ENCODE results near the gene PPM1D. TPM values are rescaled to one million over a fixed set of nuclear protein-coding genes. Genes with fewer than 3 reads are reported as not detected.

PPM1D gene
- total RNA-seq, 1 experiment from 2014 or later: 19.0 TPM

DNA sequence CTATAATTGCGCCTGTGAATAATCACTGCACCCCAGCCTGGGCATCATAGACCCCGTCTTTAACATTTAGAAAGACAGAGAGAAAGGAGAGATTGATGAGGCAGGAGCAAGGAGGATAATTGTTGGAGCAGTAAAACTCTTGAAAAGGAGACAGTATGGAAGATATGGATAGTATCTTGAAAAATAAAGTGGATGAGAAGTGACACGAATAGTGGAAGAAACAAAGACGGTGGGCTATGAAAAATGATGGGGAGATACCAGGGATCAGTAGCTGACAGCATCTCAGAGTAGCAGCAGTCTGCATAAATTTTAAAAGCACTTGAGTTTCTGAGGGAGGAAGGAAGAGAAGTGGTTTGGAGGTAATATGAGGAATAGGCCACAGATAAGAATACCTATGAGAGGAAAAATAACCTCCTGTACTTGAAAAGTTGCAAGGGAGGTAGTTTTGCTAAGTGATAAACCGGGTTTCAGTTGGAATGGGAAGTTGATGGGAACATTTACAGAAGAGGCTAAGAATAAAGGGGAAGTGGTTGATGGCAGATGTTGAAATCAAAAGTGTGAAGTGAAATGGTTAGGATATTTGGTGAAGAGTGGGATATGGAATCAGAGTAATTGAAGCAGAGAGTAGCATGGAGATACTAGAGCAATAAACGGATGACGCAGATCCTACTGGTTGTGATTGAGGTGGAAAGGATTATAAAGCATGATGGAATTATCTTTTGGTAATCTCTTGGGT is 1.8 kb upstream of the PPM1D start:
- no peak overlapping the region for H4K8ac ChIP-seq (replicated peaks; ENCODE audit: insufficient read length, low read depth, low read length)
- H3K27me3 ChIP-seq (ENCODE audit: insufficient read depth, low read length): no peaks in the 10 kb centered on the region
- Mint-ChIP-seq H3K4me3 (peak overlapping the region; percentile 9 to 45), H3K4me1 (peaks cover 16 to 19% of the 10 kb centered on the region in 2 experiments), H3K36me3 (ENCODE audit: insufficient read depth in 1 of 3, low read depth in 3 of 3) (no peaks in the 10 kb centered on the region), H3K9me3 (no peaks in the 10 kb centered on the region; a peak in 1 of 5 replicates), H3K27me3 (ENCODE audit: low read depth) (no peaks in the 10 kb centered on the region), H3K27ac (no peak overlapping the region; a peak in 1 of 7 replicates)
- no peak overlapping the region for H4K91ac ChIP-seq (ENCODE audit: insufficient read length, low read depth, low read length)
- no peak overlapping the region for H2BK20ac ChIP-seq (ENCODE audit: low read depth, low read length, poor library complexity, severe bottlenecking)
- H2BK5ac ChIP-seq (ENCODE audit: insufficient read length, low read length): no peak overlapping the region
- no peaks in the 10 kb centered on the region for H3K79me1 ChIP-seq (ENCODE audit: insufficient read depth, low read depth, low read length, poor library complexity, severe bottlenecking)
- no peaks in the 10 kb centered on the region for H4K20me1 ChIP-seq (ENCODE audit: control insufficient read depth, insufficient read depth, insufficient read length)
- H3K4me1 ChIP-seq (ENCODE audit: insufficient read depth, low read length): no peaks in the 10 kb centered on the region
- no peak overlapping the region for H4K5ac ChIP-seq (ENCODE audit: insufficient read length, low read depth, low read length)
- H2AK5ac ChIP-seq (ENCODE audit: insufficient read length, low read length): no peak overlapping the region
- TF ChIP-seq, protein P1, sequence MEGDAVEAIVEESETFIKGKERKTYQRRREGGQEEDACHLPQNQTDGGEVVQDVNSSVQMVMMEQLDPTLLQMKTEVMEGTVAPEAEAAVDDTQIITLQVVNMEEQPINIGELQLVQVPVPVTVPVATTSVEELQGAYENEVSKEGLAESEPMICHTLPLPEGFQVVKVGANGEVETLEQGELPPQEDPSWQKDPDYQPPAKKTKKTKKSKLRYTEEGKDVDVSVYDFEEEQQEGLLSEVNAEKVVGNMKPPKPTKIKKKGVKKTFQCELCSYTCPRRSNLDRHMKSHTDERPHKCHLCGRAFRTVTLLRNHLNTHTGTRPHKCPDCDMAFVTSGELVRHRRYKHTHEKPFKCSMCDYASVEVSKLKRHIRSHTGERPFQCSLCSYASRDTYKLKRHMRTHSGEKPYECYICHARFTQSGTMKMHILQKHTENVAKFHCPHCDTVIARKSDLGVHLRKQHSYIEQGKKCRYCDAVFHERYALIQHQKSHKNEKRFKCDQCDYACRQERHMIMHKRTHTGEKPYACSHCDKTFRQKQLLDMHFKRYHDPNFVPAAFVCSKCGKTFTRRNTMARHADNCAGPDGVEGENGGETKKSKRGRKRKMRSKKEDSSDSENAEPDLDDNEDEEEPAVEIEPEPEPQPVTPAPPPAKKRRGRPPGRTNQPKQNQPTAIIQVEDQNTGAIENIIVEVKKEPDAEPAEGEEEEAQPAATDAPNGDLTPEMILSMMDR (conservative IDR thresholded peaks at IDR 0.05): no peak
- no peak overlapping the region for H2BK15ac ChIP-seq (ENCODE audit: low read depth, low read length)
- H3K79me2 ChIP-seq (ENCODE audit: insufficient read depth, low read length): peaks cover 9% of the 10 kb centered on the region; the same call in 1 of the 2 replicates
- no peak overlapping the region for H3K9ac ChIP-seq (ENCODE audit: extremely low read depth, insufficient read length, low read length)
- no peak overlapping the region for H3K4me2 ChIP-seq (ENCODE audit: insufficient read depth, insufficient read length, low read length)
- no peak overlapping the region for H2BK120ac ChIP-seq (ENCODE audit: low read depth, low read length, poor library complexity, severe bottlenecking)
- H3T11ph ChIP-seq (ENCODE audit: low read length): no peak overlapping the region
- no peak for DNase-seq
- no peak overlapping the region for H3K27ac ChIP-seq (ENCODE audit: insufficient read length, low read depth, low read length)
- H3K14ac ChIP-seq (ENCODE audit: insufficient read depth, low read length): no peak overlapping the region
- no peak overlapping the region for H3K4ac ChIP-seq (ENCODE audit: low read depth, low read length)
- H3K56ac ChIP-seq (ENCODE audit: insufficient read length, low read depth, low read length): no peak overlapping the region
- no peak overlapping the region for H3K23ac ChIP-seq (ENCODE audit: insufficient read length, low read depth, low read length)
- peaks cover 9% of the 10 kb centered on the region for H3K23me2 ChIP-seq (ENCODE audit: insufficient read length, low read depth, low read length, poor library complexity, severe bottlenecking)
- H2BK12ac ChIP-seq (ENCODE audit: insufficient read length, low read depth, low read length): no peak overlapping the region
- H2AFZ ChIP-seq (ENCODE audit: low read length): no peak overlapping the region
- WGBS (ENCODE audit: extremely low coverage, insufficient read length, low lambda C conversion rate): no CpG with 5 or more reads among the region's 7 CpGs
- no peaks in the 10 kb centered on the region for H3K9me3 ChIP-seq (ENCODE audit: control insufficient read depth, low read depth, low read length)
- no peak overlapping the region for H3K18ac ChIP-seq (ENCODE audit: insufficient read length, low read depth, low read length)
